ENCODE data around the gene BABAM2. TPM values are rescaled to one million over a fixed set of nuclear protein-coding genes. Genes with fewer than 3 reads are reported as not detected.
"Not testable (repeated sequence)": the region's sequence is repeated elsewhere in the genome, so short reads cannot be mapped to it uniquely, and the experiment has no call there.

Gene BABAM2
- total RNA-seq, 1 donor = 38.4 TPM

GRCh38 chr2:28322981-28323396, 432.5 kb downstream of the BABAM2 start:
- Histone ChIP-seq H3K4me1 (ENCODE audit: insufficient read depth, low read length) (peaks cover 8% of the 10 kb centered on the region), H3K27me3 (ENCODE audit: insufficient read depth, low read length) (no peaks in the 10 kb centered on the region), H3K4me3 (ENCODE audit: low read length) (no peak overlapping the region), H3K9me3 (ENCODE audit: low read depth, low read length) (no peaks in the 10 kb centered on the region)

GRCh38 chr2:28325173-28325566, 434.6 kb downstream of the BABAM2 start:
- H3K9me3 ChIP-seq (ENCODE audit: low read depth, low read length) = no peaks in the 10 kb centered on the region
- no peak overlapping the region for H3K4me3 ChIP-seq (ENCODE audit: low read length)
- peaks cover 8% of the 10 kb centered on the region for H3K4me1 ChIP-seq (ENCODE audit: insufficient read depth, low read length)
- no peaks in the 10 kb centered on the region for H3K27me3 ChIP-seq (ENCODE audit: insufficient read depth, low read length)

- H3K4me3 ChIP-seq (ENCODE audit: low read length) = no peak overlapping the region
- H3K4me1 ChIP-seq (ENCODE audit: insufficient read depth, low read length) = peaks cover 8% of the 10 kb centered on the region
- H3K27me3 ChIP-seq (ENCODE audit: insufficient read depth, low read length) = no peaks in the 10 kb centered on the region
- no peaks in the 10 kb centered on the region for H3K9me3 ChIP-seq (ENCODE audit: low read depth, low read length)
Observed at GRCh38 chr2:28325567-28326468, 435.3 kb downstream of the BABAM2 start.

- Histone ChIP-seq H3K4me1 (ENCODE audit: insufficient read depth, low read length) (peaks cover 8% of the 10 kb centered on the region), H3K4me3 (ENCODE audit: low read length) (no peak overlapping the region), H3K27me3 (ENCODE audit: insufficient read depth, low read length) (no peaks in the 10 kb centered on the region), H3K9me3 (ENCODE audit: low read depth, low read length) (no peaks in the 10 kb centered on the region)
Observed at GRCh38 chr2:28326469-28326805, 435.9 kb downstream of the BABAM2 start.

GRCh38 chr2:28326881-28327505, 436.5 kb downstream of the BABAM2 start:
- Histone ChIP-seq H3K27me3 (ENCODE audit: insufficient read depth, low read length) (no peaks in the 10 kb centered on the region), H3K9me3 (ENCODE audit: low read depth, low read length) (no peaks in the 10 kb centered on the region), H3K4me3 (ENCODE audit: low read length) (no peak overlapping the region), H3K4me1 (ENCODE audit: insufficient read depth, low read length) (peaks cover 8% of the 10 kb centered on the region)

- no peaks in the 10 kb centered on the region for H3K27me3 ChIP-seq (ENCODE audit: insufficient read depth, low read length)
- peaks cover 8% of the 10 kb centered on the region for H3K4me1 ChIP-seq (ENCODE audit: insufficient read depth, low read length)
- no peaks in the 10 kb centered on the region for H3K9me3 ChIP-seq (ENCODE audit: low read depth, low read length)
- H3K4me3 ChIP-seq (ENCODE audit: low read length) = no peak overlapping the region
Observed at GRCh38 chr2:28327581-28327955, 437.0 kb downstream of the BABAM2 start.

- Histone ChIP-seq H3K27me3 (ENCODE audit: insufficient read depth, low read length) (no peaks in the 10 kb centered on the region), H3K4me3 (ENCODE audit: low read length) (no peak overlapping the region), H3K4me1 (ENCODE audit: insufficient read depth, low read length) (peaks cover 8% of the 10 kb centered on the region), H3K9me3 (ENCODE audit: low read depth, low read length) (no peaks in the 10 kb centered on the region)
Observed at GRCh38 chr2:28327956-28328922, 437.7 kb downstream of the BABAM2 start.

- H3K4me3 ChIP-seq (ENCODE audit: low read length) = no peak overlapping the region
- no peaks in the 10 kb centered on the region for H3K27me3 ChIP-seq (ENCODE audit: insufficient read depth, low read length)
- H3K4me1 ChIP-seq (ENCODE audit: insufficient read depth, low read length) = peaks cover 8% of the 10 kb centered on the region
- H3K9me3 ChIP-seq (ENCODE audit: low read depth, low read length) = no peaks in the 10 kb centered on the region
Observed at GRCh38 chr2:28329184-28329583, 438.7 kb downstream of the BABAM2 start.

- H3K9me3 ChIP-seq (ENCODE audit: low read depth, low read length); H3K4me3 ChIP-seq (ENCODE audit: low read length); H3K27me3 ChIP-seq (ENCODE audit: insufficient read depth, low read length); H3K4me1 ChIP-seq (ENCODE audit: insufficient read depth, low read length): not testable (repeated sequence)
Observed at GRCh38 chr2:28330722-28331121, 440.2 kb downstream of the BABAM2 start.

- H3K27me3 ChIP-seq (ENCODE audit: insufficient read depth, low read length); H3K4me1 ChIP-seq (ENCODE audit: insufficient read depth, low read length); H3K9me3 ChIP-seq (ENCODE audit: low read depth, low read length); H3K4me3 ChIP-seq (ENCODE audit: low read length): not testable (repeated sequence)
Observed at GRCh38 chr2:28331797-28332196, 441.3 kb downstream of the BABAM2 start.

GRCh38 chr2:28332696-28333095, 442.2 kb downstream of the BABAM2 start:
- H3K27me3 ChIP-seq (ENCODE audit: insufficient read depth, low read length) = no peaks in the 10 kb centered on the region

GRCh38 chr2:28333606-28334526, 443.3 kb downstream of the BABAM2 start:
- Histone ChIP-seq H3K9me3 (ENCODE audit: low read depth, low read length) (no peaks in the 10 kb centered on the region), H3K27me3 (ENCODE audit: insufficient read depth, low read length) (no peaks in the 10 kb centered on the region), H3K4me3 (ENCODE audit: low read length) (no peak overlapping the region), H3K4me1 (ENCODE audit: insufficient read depth, low read length) (no peaks in the 10 kb centered on the region)

More at GRCh38 chr2:28332696-28333095, 442.2 kb downstream of the BABAM2 start:
- Histone ChIP-seq H3K4me1 (ENCODE audit: insufficient read depth, low read length) (no peaks in the 10 kb centered on the region), H3K4me3 (ENCODE audit: low read length) (no peak overlapping the region), H3K9me3 (ENCODE audit: low read depth, low read length) (no peaks in the 10 kb centered on the region)

- Histone ChIP-seq H3K4me3 (ENCODE audit: low read length) (no peak overlapping the region), H3K9me3 (ENCODE audit: low read depth, low read length) (no peaks in the 10 kb centered on the region), H3K4me1 (ENCODE audit: insufficient read depth, low read length) (no peaks in the 10 kb centered on the region), H3K27me3 (ENCODE audit: insufficient read depth, low read length) (no peaks in the 10 kb centered on the region)
Observed at GRCh38 chr2:28334527-28334894, 444.0 kb downstream of the BABAM2 start.

- H3K9me3 ChIP-seq (ENCODE audit: low read depth, low read length); H3K4me3 ChIP-seq (ENCODE audit: low read length); H3K27me3 ChIP-seq (ENCODE audit: insufficient read depth, low read length); H3K4me1 ChIP-seq (ENCODE audit: insufficient read depth, low read length): not testable (repeated sequence)
Observed at GRCh38 chr2:28335265-28335664, 444.7 kb downstream of the BABAM2 start.

All from mononuclear cell (primary cell).